Measurements from ENCODE around the gene KCTD5. TPM values are rescaled to one million over a fixed set of nuclear protein-coding genes. Genes with fewer than 3 reads are reported as not detected.
"Not testable (repeated sequence)": the region's sequence is repeated elsewhere in the genome, so short reads cannot be mapped to it uniquely, and the experiment has no call there.

Gene KCTD5
- total RNA-seq, 1 experiment from 2014 or later, result 49.4 TPM

GRCh38 chr16:2660755-2661373 lies 21.5 kb upstream of the KCTD5 start:
- H3K9me3 Mint-ChIP-seq (ENCODE audit: unreplicated experiment); H3K27ac Mint-ChIP-seq (ENCODE audit: low read depth, unreplicated experiment); H3K4me3 Mint-ChIP-seq (ENCODE audit: unreplicated experiment); H3K36me3 Mint-ChIP-seq (ENCODE audit: insufficient read depth, unreplicated experiment); H3K4me1 Mint-ChIP-seq (ENCODE audit: insufficient read depth, unreplicated experiment); BruUV-seq (replicated peaks); intact Hi-C loops (cut with micrococcal nuclease): not testable (repeated sequence)
- ChIA-PET POLR2A (interaction anchor here (1.1 to 2.5 kb wide), 3 partner anchors 13 to 58 kb away, joined by 3 to 6 read pairs (median 3); partner anchors contain the start of gene KCTD5), CTCF (interaction anchor here (0.6 to 0.7 kb wide), 2 partner anchors 11 to 256 kb away, joined by 3 to 4 read pairs; no protein-coding TSS in a partner anchor)
- DNase-seq (ENCODE audit: unreplicated experiment), result peak; percentile 30
- peaks cover 11% of the 10 kb centered on the region for H3K27me3 Mint-ChIP-seq (ENCODE audit: insufficient read depth, unreplicated experiment)
- TF ChIP-seq CTCF (IDR thresholded peaks at IDR 0.05; ENCODE audit: unreplicated experiment), result peak; percentile 71

GRCh38 chr16:2663553-2664546 lies 18.5 kb upstream of the KCTD5 start:
- ChIA-PET CTCF (no interaction called here), POLR2A (interaction anchor here (1.3 kb wide), 1 partner anchor 19 kb away, joined by 3 read pairs; the partner anchor contains the start of gene KCTD5)
- Mint-ChIP-seq H3K27ac (ENCODE audit: low read depth, unreplicated experiment) (no peak overlapping the region), H3K4me3 (ENCODE audit: unreplicated experiment) (no peak overlapping the region), H3K4me1 (ENCODE audit: insufficient read depth, unreplicated experiment) (no peaks in the 10 kb centered on the region), H3K36me3 (ENCODE audit: insufficient read depth, unreplicated experiment) (peaks cover 25% of the 10 kb centered on the region), H3K27me3 (ENCODE audit: insufficient read depth, unreplicated experiment) (no peaks in the 10 kb centered on the region), H3K9me3 (ENCODE audit: unreplicated experiment) (no peaks in the 10 kb centered on the region)
- intact Hi-C loops (cut with micrococcal nuclease), result no loop called here
- no peak for DNase-seq (ENCODE audit: unreplicated experiment)
- TF ChIP-seq CTCF (IDR thresholded peaks at IDR 0.05; ENCODE audit: unreplicated experiment), result no peak
- no TSS peak for BruUV-seq (replicated peaks)

GRCh38 chr16:2664574-2664982 lies 17.7 kb upstream of the KCTD5 start:
- peaks cover 32% of the 10 kb centered on the region for H3K36me3 Mint-ChIP-seq (ENCODE audit: insufficient read depth, unreplicated experiment)
- CTCF ChIA-PET, result no interaction called here
- H3K4me3 Mint-ChIP-seq (ENCODE audit: unreplicated experiment), result no peak overlapping the region
- TF ChIP-seq CTCF (IDR thresholded peaks at IDR 0.05; ENCODE audit: unreplicated experiment), result no peak
- H3K27me3 Mint-ChIP-seq (ENCODE audit: insufficient read depth, unreplicated experiment), result no peaks in the 10 kb centered on the region
- no peak for DNase-seq (ENCODE audit: unreplicated experiment)
- POLR2A ChIA-PET, result interaction anchor here (1.3 kb wide), 1 partner anchor 18 kb away, joined by 3 read pairs; the partner anchor contains the start of gene KCTD5
- no peak overlapping the region for H3K27ac Mint-ChIP-seq (ENCODE audit: low read depth, unreplicated experiment)
- H3K9me3 Mint-ChIP-seq (ENCODE audit: unreplicated experiment), result no peaks in the 10 kb centered on the region
- peaks cover under 1% of the 10 kb centered on the region for H3K4me1 Mint-ChIP-seq (ENCODE audit: insufficient read depth, unreplicated experiment)
- no TSS peak for BruUV-seq (replicated peaks)
- intact Hi-C loops (cut with micrococcal nuclease), result no loop called here

GRCh38 chr16:2666671-2667070 lies 15.7 kb upstream of the KCTD5 start:
- H3K27me3 Mint-ChIP-seq (ENCODE audit: insufficient read depth, unreplicated experiment); H3K4me3 Mint-ChIP-seq (ENCODE audit: unreplicated experiment); H3K9me3 Mint-ChIP-seq (ENCODE audit: unreplicated experiment); POLR2A ChIA-PET; BruUV-seq (replicated peaks); H3K27ac Mint-ChIP-seq (ENCODE audit: low read depth, unreplicated experiment); intact Hi-C loops (cut with micrococcal nuclease); CTCF ChIA-PET; DNase-seq (ENCODE audit: unreplicated experiment): not testable (repeated sequence)
- Mint-ChIP-seq H3K4me1 (ENCODE audit: insufficient read depth, unreplicated experiment) (peaks cover 11% of the 10 kb centered on the region), H3K36me3 (ENCODE audit: insufficient read depth, unreplicated experiment) (peaks cover 32% of the 10 kb centered on the region)

- intact Hi-C loops (cut with micrococcal nuclease); DNase-seq (ENCODE audit: unreplicated experiment); H3K4me3 Mint-ChIP-seq (ENCODE audit: unreplicated experiment); H3K27me3 Mint-ChIP-seq (ENCODE audit: insufficient read depth, unreplicated experiment); H3K9me3 Mint-ChIP-seq (ENCODE audit: unreplicated experiment); BruUV-seq (replicated peaks); CTCF ChIA-PET; H3K27ac Mint-ChIP-seq (ENCODE audit: low read depth, unreplicated experiment): not testable (repeated sequence)
- Mint-ChIP-seq H3K36me3 (ENCODE audit: insufficient read depth, unreplicated experiment) (peaks cover 28% of the 10 kb centered on the region), H3K4me1 (ENCODE audit: insufficient read depth, unreplicated experiment) (peaks cover 19% of the 10 kb centered on the region)
- POLR2A ChIA-PET, result interaction anchor here (0.8 to 1.2 kb wide), 3 partner anchors 13 to 67 kb away, joined by 3 to 4 read pairs (median 3); partner anchors contain the start of gene KCTD5
These were observed 12.7 kb upstream of the KCTD5 start for GRCh38 chr16:2669587-2669986.
